Trophoblast cell (in vitro differentiated cells and primary cell): ENCODE data around the gene SLITRK1.

Experiments
- DNase-seq, 2 donors: peaks; one replicate each; pipeline ENCODE4 v3.0.0-alpha.2; 2016
- H2AFZ ChIP-seq: 2 replicates; pipeline ENCODE4 v1.6.1; 2013; ENCODE audit warnings: low read length, moderate library complexity, mild to moderate bottlenecking; ENCODE audit not compliant: insufficient read depth, poor library complexity
- H2AK5ac ChIP-seq: 2 replicates; pipeline ENCODE4 v1.6.1; 2013; ENCODE audit warnings: mild to moderate bottlenecking, low read length
- H2BK120ac ChIP-seq: 2 replicates; pipeline ENCODE4 v1.6.1; 2013; ENCODE audit warnings: low read length, mild to moderate bottlenecking, moderate library complexity; ENCODE audit not compliant: insufficient read depth, poor library complexity
- H2BK12ac ChIP-seq: 2 replicates; pipeline ENCODE4 v1.6.1; 2013; ENCODE audit warnings: mild to moderate bottlenecking, low read length, moderate library complexity
- H2BK5ac ChIP-seq: 2 replicates; pipeline ENCODE4 v1.6.1; 2013; ENCODE audit warnings: low read length, low read depth, moderate library complexity, mild to moderate bottlenecking; ENCODE audit not compliant: poor library complexity
- H3K14ac ChIP-seq: 2 replicates; pipeline ENCODE4 v1.6.1; 2013; ENCODE audit warnings: mild to moderate bottlenecking, low read length
- H3K18ac ChIP-seq: 2 replicates; pipeline ENCODE4 v1.6.1; 2013; ENCODE audit warnings: mild to moderate bottlenecking, low read length
- H3K23ac ChIP-seq: 2 replicates; pipeline ENCODE4 v1.6.1; 2013; ENCODE audit warnings: low read length
- H3K27ac ChIP-seq: 2 replicates; pipeline ENCODE4 v1.5.1; 2013; ENCODE audit warnings: low read depth, mild to moderate bottlenecking, inconsistent platforms, low read length, moderate library complexity
- H3K27me3 ChIP-seq: 2 replicates; pipeline ENCODE4 v1.6.1; 2013; ENCODE audit warnings: inconsistent platforms, mild to moderate bottlenecking, low read length, moderate library complexity; ENCODE audit not compliant: insufficient read depth
- H3K36me3 ChIP-seq, 2 experiments: 1 replicate in 1 of 2; 2 replicates in 1 of 2; pipeline ENCODE4 v1.6.1; 2013; ENCODE audit warnings: low read length in 2 of 2, mild to moderate bottlenecking in 2 of 2, moderate library complexity in 1 of 2; ENCODE audit not compliant: insufficient read depth in 2 of 2, control insufficient read depth in 1 of 2
- H3K4ac ChIP-seq: 2 replicates; pipeline ENCODE4 v1.6.1; 2013; ENCODE audit warnings: low read depth, mild to moderate bottlenecking, low read length, moderate library complexity
- H3K4me1 ChIP-seq, 2 experiments: 1 replicate in 1 of 2; 2 replicates in 1 of 2; pipeline ENCODE4 v1.6.1; 2013; ENCODE audit warnings: low read length in 2 of 2, mild to moderate bottlenecking in 2 of 2, moderate library complexity in 1 of 2; ENCODE audit not compliant: insufficient read depth in 2 of 2, control insufficient read depth in 1 of 2
- H3K4me2 ChIP-seq: 2 replicates; pipeline ENCODE4 v1.6.1; 2013; ENCODE audit warnings: inconsistent platforms, mild to moderate bottlenecking, low read length, moderate library complexity
- H3K4me3 ChIP-seq: 2 replicates; pipeline ENCODE4 v1.5.1; 2013; ENCODE audit warnings: mild to moderate bottlenecking, low read depth, low read length, inconsistent platforms
- H3K79me1 ChIP-seq: one replicate; pipeline ENCODE4 v1.6.1; 2013; ENCODE audit warnings: low read length
- H3K79me2 ChIP-seq: 2 replicates; pipeline ENCODE4 v1.6.1; 2013; ENCODE audit warnings: low read length, mild to moderate bottlenecking; ENCODE audit not compliant: control insufficient read depth, insufficient read depth, poor library complexity
- H3K9ac ChIP-seq: 2 replicates; pipeline ENCODE4 v1.6.1; 2013; ENCODE audit warnings: mild to moderate bottlenecking, low read length
- H3K9me3 ChIP-seq: 2 replicates; pipeline ENCODE4 v1.6.1; 2013; ENCODE audit warnings: low read depth, mild to moderate bottlenecking, control low read depth, inconsistent platforms, low read length; ENCODE audit not compliant: insufficient read depth
- H4K12ac ChIP-seq: 2 replicates; pipeline ENCODE4 v1.6.1; 2013; ENCODE audit warnings: low read depth, mild to moderate bottlenecking, low read length, moderate library complexity
- H4K8ac ChIP-seq: 2 replicates; pipeline ENCODE4 v1.6.1; 2013; ENCODE audit warnings: low read depth, mild to moderate bottlenecking, low read length, moderate library complexity
- H4K91ac ChIP-seq: one replicate; pipeline ENCODE4 v1.6.1; 2013; ENCODE audit warnings: low read depth, mild to moderate bottlenecking, low read length, moderate library complexity
- WGBS: extraction: QIAGEN DNeasy Blood & Tissue Kit; methylation state at CpG from one replicate; pipeline ENCODE4 v1.1.7; 2013; ENCODE audit warnings: missing lambda C conversion rate; ENCODE audit not compliant: insufficient read length, insufficient coverage; ENCODE audit errors: extremely low coverage; 5-methylcytosine and 5-hydroxymethylcytosine counted together

The SLITRK1 gene

DNA sequence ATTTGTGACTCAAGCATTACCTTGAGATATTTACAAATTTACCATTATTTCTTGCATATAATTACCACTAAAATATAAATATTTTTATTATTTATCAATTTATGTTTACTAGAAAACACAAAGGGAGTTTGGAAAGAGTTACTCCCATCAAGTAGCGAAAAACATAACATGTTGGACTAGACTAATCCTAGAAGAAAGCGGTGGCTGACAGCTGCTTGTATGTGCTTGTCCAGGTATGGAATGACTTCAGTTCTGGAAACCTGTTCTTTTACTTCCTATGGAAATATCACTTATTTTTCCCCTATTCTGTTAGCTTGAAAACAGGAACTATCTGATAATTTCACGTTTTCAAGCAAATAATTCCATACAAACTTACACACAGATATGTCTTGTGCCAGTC, 28.5 kb downstream of the SLITRK1 start:
- no peak overlapping the region for H3K23ac ChIP-seq
- H2BK120ac ChIP-seq: no peak overlapping the region
- H4K12ac ChIP-seq: no peak overlapping the region
- H4K8ac ChIP-seq: no peak overlapping the region
- no peak overlapping the region for H4K91ac ChIP-seq
- no peak for DNase-seq
- no CpG with 5 or more reads among the region's 3 CpGs for WGBS
- no peak overlapping the region for H2AFZ ChIP-seq
- H3K9me3 ChIP-seq: no peaks in the 10 kb centered on the region
- H3K9ac ChIP-seq: no peak overlapping the region
- no peak overlapping the region for H3K4me3 ChIP-seq
- H3K4ac ChIP-seq: no peak overlapping the region
- H3K14ac ChIP-seq: no peak overlapping the region
- no peaks in the 10 kb centered on the region for H3K27me3 ChIP-seq
- no peak overlapping the region for H2BK12ac ChIP-seq
- H3K79me2 ChIP-seq: no peaks in the 10 kb centered on the region
- H3K79me1 ChIP-seq: no peaks in the 10 kb centered on the region
- H2BK5ac ChIP-seq: no peak overlapping the region
- H3K18ac ChIP-seq: no peak overlapping the region
- no peaks in the 10 kb centered on the region for H3K4me1 ChIP-seq
- H2AK5ac ChIP-seq: no peak overlapping the region
- no peaks in the 10 kb centered on the region for H3K36me3 ChIP-seq
- H3K27ac ChIP-seq: no peak overlapping the region
- no peak overlapping the region for H3K4me2 ChIP-seq

DNA sequence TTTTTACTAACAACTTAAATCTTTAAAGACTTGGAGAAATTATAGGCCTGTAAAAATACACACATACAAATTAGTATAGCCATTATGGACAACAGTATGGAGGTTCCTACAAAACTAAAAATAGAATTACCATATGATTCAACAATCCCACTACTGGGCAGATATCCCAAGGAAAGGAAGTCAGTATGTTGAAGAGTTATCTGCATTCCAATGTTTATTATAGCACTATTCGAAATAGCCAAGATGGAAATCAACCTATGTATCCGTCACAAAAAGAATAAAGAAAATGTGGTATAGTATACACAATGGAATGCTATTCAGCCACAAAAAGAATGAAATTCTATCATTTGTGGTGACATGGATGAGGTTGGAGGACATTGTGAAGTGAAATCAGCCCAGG, 37.2 kb downstream of the SLITRK1 start:
- H2BK120ac ChIP-seq: no peak overlapping the region

DNA sequence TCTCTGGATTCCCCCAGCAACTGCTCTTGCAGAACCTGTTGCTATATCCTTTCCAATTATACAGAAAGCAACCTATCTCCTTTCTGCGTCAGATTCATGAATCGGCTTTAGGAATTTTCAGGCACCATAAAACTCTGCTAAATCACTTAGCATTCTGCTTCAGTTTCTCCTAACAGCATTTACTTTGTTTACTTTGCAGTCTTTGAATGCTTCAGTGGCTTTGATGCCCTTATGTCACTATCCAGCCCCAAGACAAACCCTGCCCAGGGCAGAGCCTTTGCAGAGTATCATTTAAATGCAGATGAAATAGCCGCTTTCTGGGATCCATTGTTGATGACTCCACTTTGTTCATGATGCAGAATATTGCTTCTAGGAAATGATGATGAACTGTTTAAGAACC, 43.1 kb downstream of the SLITRK1 start:
- Histone ChIP-seq H3K27ac (no peak overlapping the region), H3K27me3 (no peaks in the 10 kb centered on the region), H3K4me3 (no peak overlapping the region), H2BK5ac (no peak overlapping the region), H2AFZ (no peak overlapping the region), H3K4me2 (no peak overlapping the region), H3K4me1 (no peaks in the 10 kb centered on the region), H3K14ac (no peak overlapping the region), H3K9ac (no peak overlapping the region), H3K9me3 (no peaks in the 10 kb centered on the region), H2BK12ac (no peak overlapping the region), H2BK120ac (no peak overlapping the region), H3K36me3 (no peaks in the 10 kb centered on the region), H3K79me2 (no peaks in the 10 kb centered on the region), H4K8ac (no peak overlapping the region), H4K12ac (no peak overlapping the region), H3K4ac (no peak overlapping the region), H4K91ac (no peak overlapping the region), H3K23ac (no peak overlapping the region), H3K79me1 (no peaks in the 10 kb centered on the region), H2AK5ac (no peak overlapping the region), H3K18ac (no peak overlapping the region)
- DNase-seq: no peak
- no CpG with 5 or more reads among the region's 3 CpGs for WGBS

More for the DNA sequence above, 37.2 kb downstream of the SLITRK1 start:
- Histone ChIP-seq H3K9ac (no peak overlapping the region), H3K27ac (no peak overlapping the region), H2BK5ac (no peak overlapping the region), H4K12ac (no peak overlapping the region), H3K14ac (no peak overlapping the region), H3K18ac (no peak overlapping the region), H3K4me2 (no peak overlapping the region), H3K9me3 (no peaks in the 10 kb centered on the region), H2AFZ (no peak overlapping the region), H3K4ac (no peak overlapping the region), H3K36me3 (no peaks in the 10 kb centered on the region), H3K79me1 (no peaks in the 10 kb centered on the region), H3K4me3 (no peak overlapping the region), H2AK5ac (no peak overlapping the region), H3K4me1 (no peaks in the 10 kb centered on the region), H4K91ac (no peak overlapping the region), H3K27me3 (no peaks in the 10 kb centered on the region), H4K8ac (no peak overlapping the region), H3K23ac (no peak overlapping the region), H2BK12ac (no peak overlapping the region), H3K79me2 (no peaks in the 10 kb centered on the region)
- no peak for DNase-seq
- WGBS: no CpG with 5 or more reads among the region's 2 CpGs

GRCh38 chr13:83831796-83832195, 50.5 kb downstream of the SLITRK1 start:
- H3K4me1 ChIP-seq: no peaks in the 10 kb centered on the region
- no peak overlapping the region for H4K12ac ChIP-seq
- no peak overlapping the region for H3K4me3 ChIP-seq
- H3K4ac ChIP-seq: no peak overlapping the region
- no peak overlapping the region for H2BK120ac ChIP-seq
- no peak overlapping the region for H3K14ac ChIP-seq
- no peak overlapping the region for H3K18ac ChIP-seq
- no peak overlapping the region for H3K23ac ChIP-seq
- H3K4me2 ChIP-seq: no peak overlapping the region
- H3K36me3 ChIP-seq: no peaks in the 10 kb centered on the region
- no peaks in the 10 kb centered on the region for H3K27me3 ChIP-seq
- DNase-seq: no peak
- no peaks in the 10 kb centered on the region for H3K79me1 ChIP-seq
- no peak overlapping the region for H3K27ac ChIP-seq
- WGBS: no CpG with 5 or more reads among the region's 3 CpGs
- no peaks in the 10 kb centered on the region for H3K79me2 ChIP-seq
- no peak overlapping the region for H3K9ac ChIP-seq
- no peak overlapping the region for H2AFZ ChIP-seq
- no peak overlapping the region for H4K8ac ChIP-seq
- H2BK5ac ChIP-seq: no peak overlapping the region
- no peak overlapping the region for H2BK12ac ChIP-seq
- no peaks in the 10 kb centered on the region for H3K9me3 ChIP-seq
- H4K91ac ChIP-seq: no peak overlapping the region
- no peak overlapping the region for H2AK5ac ChIP-seq
